ENCODE results near the gene RBM14. TPM values are rescaled to one million over a fixed set of nuclear protein-coding genes. Genes with fewer than 3 reads are reported as not detected.

The RBM14 gene
- total RNA-seq, 1 donor from 2014 or later = 23.5 TPM

DNA sequence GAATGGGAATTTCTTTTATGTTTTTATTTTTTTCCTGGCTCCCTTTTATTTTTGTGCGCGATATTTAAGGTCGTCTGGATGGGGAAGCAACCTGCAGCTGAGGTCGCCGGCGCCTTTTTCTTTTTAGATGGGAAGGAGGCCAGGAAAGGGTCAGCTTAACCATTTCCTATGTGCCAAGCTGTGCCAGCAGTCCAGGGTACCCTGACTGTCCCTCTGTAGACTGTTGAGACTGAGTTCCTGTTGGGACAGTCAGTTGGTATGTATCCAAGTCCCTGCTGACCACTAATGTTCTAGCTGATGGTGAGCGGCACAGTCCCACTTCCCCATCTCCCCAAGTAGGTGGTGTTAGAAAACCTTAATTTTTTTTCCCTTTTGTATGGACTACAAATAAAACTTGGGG, 10.5 kb downstream of the RBM14 start:
- H3K4me3 ChIP-seq (ENCODE audit: low read length in 3 of 3) = no peak overlapping the region
- peaks cover 52 to 72% (median 60%) of the 10 kb centered on the region in 3 donors for H3K36me3 ChIP-seq (ENCODE audit: control insufficient read depth in 3 of 3, insufficient read depth in 3 of 3, low read length in 3 of 3)
- H3K27ac ChIP-seq (ENCODE audit: low read depth, low read length) = no peak overlapping the region
- no peak overlapping the region for H3K9ac ChIP-seq (ENCODE audit: low read depth in 1 of 3, low read length in 3 of 3)
- H3K9me3 ChIP-seq (ENCODE audit: control insufficient read depth in 3 of 3, low read length in 3 of 3) = no peaks in the 10 kb centered on the region
- H3K4me1 ChIP-seq (ENCODE audit: control insufficient read depth in 3 of 3, insufficient read depth in 3 of 3, low read length in 3 of 3) = peaks cover 20 to 34% (median 29%) of the 10 kb centered on the region in 3 donors
- H3K27me3 ChIP-seq (ENCODE audit: control insufficient read depth in 3 of 3, insufficient read depth in 3 of 3, low read length in 3 of 3) = no peaks in the 10 kb centered on the region

GRCh38 chr11:66628061-66628603, 11.7 kb downstream of the RBM14 start:
- Histone ChIP-seq H3K4me1 (ENCODE audit: control insufficient read depth in 3 of 3, insufficient read depth in 3 of 3, low read length in 3 of 3) (peaks cover 11 to 28% (median 19%) of the 10 kb centered on the region in 3 donors), H3K4me3 (ENCODE audit: low read length in 3 of 3) (no peak overlapping the region), H3K9me3 (ENCODE audit: control insufficient read depth in 3 of 3, low read length in 3 of 3) (no peaks in the 10 kb centered on the region), H3K36me3 (ENCODE audit: control insufficient read depth in 3 of 3, insufficient read depth in 3 of 3, low read length in 3 of 3) (peaks cover 50 to 67% (median 60%) of the 10 kb centered on the region in 3 donors), H3K27ac (ENCODE audit: low read depth, low read length) (no peak overlapping the region), H3K9ac (ENCODE audit: low read depth in 1 of 3, low read length in 3 of 3) (no peak overlapping the region), H3K27me3 (ENCODE audit: control insufficient read depth in 3 of 3, insufficient read depth in 3 of 3, low read length in 3 of 3) (no peaks in the 10 kb centered on the region)

GRCh38 chr11:66629356-66629755, 12.9 kb downstream of the RBM14 start:
- Histone ChIP-seq H3K4me1 (ENCODE audit: control insufficient read depth in 3 of 3, insufficient read depth in 3 of 3, low read length in 3 of 3) (peaks cover 3 to 15% (median 7%) of the 10 kb centered on the region in 3 donors), H3K4me3 (ENCODE audit: low read length in 3 of 3) (no peak overlapping the region), H3K9ac (ENCODE audit: low read depth in 1 of 3, low read length in 3 of 3) (no peak overlapping the region), H3K27me3 (ENCODE audit: control insufficient read depth in 3 of 3, insufficient read depth in 3 of 3, low read length in 3 of 3) (no peaks in the 10 kb centered on the region), H3K27ac (ENCODE audit: low read depth, low read length) (no peak overlapping the region), H3K9me3 (ENCODE audit: control insufficient read depth in 3 of 3, low read length in 3 of 3) (no peaks in the 10 kb centered on the region), H3K36me3 (ENCODE audit: control insufficient read depth in 3 of 3, insufficient read depth in 3 of 3, low read length in 3 of 3) (peaks cover 41 to 56% (median 50%) of the 10 kb centered on the region in 3 donors)

- H3K4me3 ChIP-seq (ENCODE audit: low read length in 3 of 3) = no peak overlapping the region
- H3K9me3 ChIP-seq (ENCODE audit: control insufficient read depth in 3 of 3, low read length in 3 of 3) = no peaks in the 10 kb centered on the region
- H3K27me3 ChIP-seq (ENCODE audit: control insufficient read depth in 3 of 3, insufficient read depth in 3 of 3, low read length in 3 of 3) = no peaks in the 10 kb centered on the region
- peaks cover 17 to 31% (median 26%) of the 10 kb centered on the region in 3 donors for H3K36me3 ChIP-seq (ENCODE audit: control insufficient read depth in 3 of 3, insufficient read depth in 3 of 3, low read length in 3 of 3)
- H3K27ac ChIP-seq (ENCODE audit: low read depth, low read length) = no peak overlapping the region
- H3K9ac ChIP-seq (ENCODE audit: low read depth in 1 of 3, low read length in 3 of 3) = no peak overlapping the region
- H3K4me1 ChIP-seq (ENCODE audit: control insufficient read depth in 3 of 3, insufficient read depth in 3 of 3, low read length in 3 of 3) = peaks cover 3 to 12% (median 7%) of the 10 kb centered on the region in 3 donors
Measured at GRCh38 chr11:66631883-66632282, 15.5 kb downstream of the RBM14 start.

DNA sequence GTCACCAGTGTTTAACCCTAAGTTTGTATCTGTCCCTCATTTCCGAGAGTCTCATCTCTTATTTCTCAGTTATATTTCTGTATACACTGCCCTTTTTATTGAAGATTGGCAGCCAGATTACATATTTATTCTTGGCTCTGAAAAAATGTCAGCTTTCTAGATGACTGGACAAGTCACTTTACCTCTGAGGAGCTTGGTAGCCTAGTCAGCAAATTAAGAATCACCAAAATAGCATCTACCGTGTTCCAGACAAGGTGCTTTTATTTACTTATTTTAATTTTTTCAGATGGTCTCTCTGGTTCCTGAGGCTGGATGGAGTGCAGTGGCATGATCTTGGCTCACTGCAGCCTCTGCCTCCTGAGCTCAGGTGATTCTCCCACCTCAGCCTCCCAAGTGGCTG, 16.5 kb downstream of the RBM14 start:
- Histone ChIP-seq H3K36me3 (ENCODE audit: control insufficient read depth in 3 of 3, insufficient read depth in 3 of 3, low read length in 3 of 3) (peaks cover 8 to 21% (median 16%) of the 10 kb centered on the region in 3 donors), H3K27ac (ENCODE audit: low read depth, low read length) (no peak overlapping the region)

GRCh38 chr11:66636411-66636810, 20.0 kb downstream of the RBM14 start:
- Histone ChIP-seq H3K4me3 (ENCODE audit: low read length in 3 of 3) (no peak overlapping the region), H3K9ac (ENCODE audit: low read depth in 1 of 3, low read length in 3 of 3) (no peak overlapping the region), H3K27ac (ENCODE audit: low read depth, low read length) (no peak overlapping the region), H3K27me3 (ENCODE audit: control insufficient read depth in 3 of 3, insufficient read depth in 3 of 3, low read length in 3 of 3) (no peaks in the 10 kb centered on the region), H3K4me1 (ENCODE audit: control insufficient read depth in 3 of 3, insufficient read depth in 3 of 3, low read length in 3 of 3) (peaks cover 32 to 42% (median 41%) of the 10 kb centered on the region in 3 donors), H3K36me3 (ENCODE audit: control insufficient read depth in 3 of 3, insufficient read depth in 3 of 3, low read length in 3 of 3) (peaks cover 3 to 11% (median 7%) of the 10 kb centered on the region in 3 donors), H3K9me3 (ENCODE audit: control insufficient read depth in 3 of 3, low read length in 3 of 3) (no peaks in the 10 kb centered on the region)

More for the DNA sequence above, 16.5 kb downstream of the RBM14 start:
- peaks cover 10 to 16% (median 14%) of the 10 kb centered on the region in 3 donors for H3K4me1 ChIP-seq (ENCODE audit: control insufficient read depth in 3 of 3, insufficient read depth in 3 of 3, low read length in 3 of 3)
- no peaks in the 10 kb centered on the region for H3K9me3 ChIP-seq (ENCODE audit: control insufficient read depth in 3 of 3, low read length in 3 of 3)
- no peak overlapping the region for H3K4me3 ChIP-seq (ENCODE audit: low read length in 3 of 3)
- H3K27me3 ChIP-seq (ENCODE audit: control insufficient read depth in 3 of 3, insufficient read depth in 3 of 3, low read length in 3 of 3) = no peaks in the 10 kb centered on the region
- no peak overlapping the region for H3K9ac ChIP-seq (ENCODE audit: low read depth in 1 of 3, low read length in 3 of 3)

GRCh38 chr11:66637557-66638176, 21.2 kb downstream of the RBM14 start:
- H3K36me3 ChIP-seq (ENCODE audit: control insufficient read depth in 3 of 3, insufficient read depth in 3 of 3, low read length in 3 of 3) = peaks cover 3 to 13% (median 9%) of the 10 kb centered on the region in 3 donors
- no peaks in the 10 kb centered on the region for H3K27me3 ChIP-seq (ENCODE audit: control insufficient read depth in 3 of 3, insufficient read depth in 3 of 3, low read length in 3 of 3)
- peak overlapping the region; percentile 80 to 85 (median 84) for H3K4me3 ChIP-seq (ENCODE audit: low read length in 3 of 3)
- H3K4me1 ChIP-seq (ENCODE audit: control insufficient read depth in 3 of 3, insufficient read depth in 3 of 3, low read length in 3 of 3) = peaks cover 44 to 48% (median 48%) of the 10 kb centered on the region in 3 donors
- peak overlapping the region; percentile 81 to 90 (median 89) for H3K9ac ChIP-seq (ENCODE audit: low read depth in 1 of 3, low read length in 3 of 3)
- H3K27ac ChIP-seq (ENCODE audit: low read depth, low read length) = peak overlapping the region; percentile 79
- no peaks in the 10 kb centered on the region for H3K9me3 ChIP-seq (ENCODE audit: control insufficient read depth in 3 of 3, low read length in 3 of 3)

DNA sequence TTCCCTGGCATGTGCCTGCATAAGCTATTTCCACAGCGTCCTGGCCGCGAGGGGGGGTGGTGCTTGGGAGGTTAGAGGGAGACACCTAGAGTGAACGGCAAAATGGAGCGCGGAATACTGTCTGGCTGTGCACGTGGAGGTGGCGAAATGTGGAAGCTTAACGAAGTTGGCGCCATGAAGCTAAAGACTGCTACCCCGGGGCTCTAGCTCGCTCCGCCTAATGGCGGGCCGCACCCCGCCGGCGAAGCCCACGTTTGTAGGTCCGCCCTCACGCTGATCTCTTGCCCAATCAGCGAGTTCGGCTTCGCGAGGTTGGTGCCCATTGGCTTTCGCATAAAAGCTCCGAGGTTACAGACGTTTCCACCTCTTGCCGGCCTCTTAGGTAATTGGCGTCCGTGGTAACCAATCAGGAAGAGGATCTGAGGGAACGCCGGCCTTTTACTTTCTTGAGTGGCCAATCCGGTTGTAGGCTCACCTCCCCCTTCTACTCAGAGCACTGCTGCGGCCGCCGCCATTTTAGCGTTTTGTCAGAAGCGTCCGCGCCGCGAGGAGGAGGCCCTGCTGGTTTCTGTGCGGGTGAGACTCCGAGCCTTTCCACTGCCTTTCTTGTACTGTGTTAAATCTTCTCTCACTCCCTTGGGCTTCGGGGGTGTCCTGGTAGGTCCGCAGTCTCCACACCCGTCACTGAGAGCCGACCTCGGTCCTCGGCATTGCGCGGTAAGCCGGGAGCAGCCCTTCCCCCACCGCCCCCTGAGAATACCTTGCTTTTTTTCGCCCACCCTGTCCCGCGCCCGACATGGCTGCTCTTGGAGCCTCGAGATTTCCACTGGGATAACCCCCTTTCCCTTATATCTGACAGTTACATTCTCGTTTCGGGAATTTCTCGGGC, 22.0 kb downstream of the RBM14 start, which contains the start of gene RBM4:
Gene RBM4, plus strand, starts transcription at position 527 of the 889 bp plus-strand sequence. CDS start 1,009 bp downstream, outside the sequence.
- H3K4me1 ChIP-seq (ENCODE audit: control insufficient read depth in 3 of 3, insufficient read depth in 3 of 3, low read length in 3 of 3) = peaks cover 50 to 56% (median 55%) of the 10 kb centered on the region in 3 donors
- peak within 1 kb of the TSS; percentile 95 to 97 (median 96) for H3K9ac ChIP-seq (ENCODE audit: low read depth in 1 of 3, low read length in 3 of 3)
- peak within 1 kb of the TSS; percentile 96 for H3K27ac ChIP-seq (ENCODE audit: low read depth, low read length)
- H3K4me3 ChIP-seq (ENCODE audit: low read length in 3 of 3) = peak within 1 kb of the TSS; percentile 93 to 99 (median 96)
- no peaks in the 10 kb centered on the region for H3K27me3 ChIP-seq (ENCODE audit: control insufficient read depth in 3 of 3, insufficient read depth in 3 of 3, low read length in 3 of 3)
- H3K9me3 ChIP-seq (ENCODE audit: control insufficient read depth in 3 of 3, low read length in 3 of 3) = no peaks in the 10 kb centered on the region
- H3K36me3 ChIP-seq (ENCODE audit: control insufficient read depth in 3 of 3, insufficient read depth in 3 of 3, low read length in 3 of 3) = peaks cover 5 to 18% (median 14%) of the 10 kb centered on the region in 3 donors

DNA sequence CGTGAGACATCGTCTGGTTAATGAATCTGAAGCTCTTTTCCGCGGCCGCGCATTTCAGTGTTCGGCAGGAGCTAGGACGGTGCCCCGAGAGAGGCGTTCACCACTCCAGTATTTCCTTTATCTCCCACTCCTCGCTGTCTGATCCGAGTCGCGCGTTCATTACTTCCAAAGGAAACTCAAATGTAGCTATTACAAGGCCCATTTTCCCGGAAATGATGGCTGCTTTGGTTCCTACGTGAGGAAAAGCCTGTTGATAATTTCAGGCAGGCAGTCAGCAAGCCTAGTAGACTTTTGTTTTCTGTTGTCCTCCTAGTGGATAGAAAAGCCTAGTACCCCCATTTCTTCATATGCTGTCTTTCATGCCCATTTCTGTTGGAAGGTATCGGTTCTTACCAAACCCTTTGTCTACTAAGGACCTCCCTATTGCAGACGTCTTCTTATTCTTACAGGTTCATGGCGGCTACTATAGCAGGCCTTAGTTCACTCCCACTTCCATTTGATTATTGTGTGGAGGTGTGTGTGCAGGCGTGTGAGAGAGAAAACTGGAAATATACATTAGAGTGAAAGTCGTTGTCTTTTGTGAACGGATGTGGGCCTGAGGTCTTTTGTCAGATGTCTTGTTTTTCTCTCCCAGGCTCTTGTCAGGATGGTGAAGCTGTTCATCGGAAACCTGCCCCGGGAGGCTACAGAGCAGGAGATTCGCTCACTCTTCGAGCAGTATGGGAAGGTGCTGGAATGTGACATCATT, 22.8 kb downstream of the RBM14 start:
- Histone ChIP-seq H3K27me3 (ENCODE audit: control insufficient read depth in 3 of 3, insufficient read depth in 3 of 3, low read length in 3 of 3) (no peaks in the 10 kb centered on the region), H3K9me3 (ENCODE audit: control insufficient read depth in 3 of 3, low read length in 3 of 3) (no peaks in the 10 kb centered on the region), H3K27ac (ENCODE audit: low read depth, low read length) (peak overlapping the region; percentile 96), H3K4me1 (ENCODE audit: control insufficient read depth in 3 of 3, insufficient read depth in 3 of 3, low read length in 3 of 3) (peaks cover 59 to 64% (median 63%) of the 10 kb centered on the region in 3 donors), H3K36me3 (ENCODE audit: control insufficient read depth in 3 of 3, insufficient read depth in 3 of 3, low read length in 3 of 3) (peaks cover 12 to 26% (median 22%) of the 10 kb centered on the region in 3 donors), H3K9ac (ENCODE audit: low read depth in 1 of 3, low read length in 3 of 3) (peak overlapping the region; percentile 95 to 97 (median 96)), H3K4me3 (ENCODE audit: low read length in 3 of 3) (peak overlapping the region; percentile 93 to 99 (median 96))

All from skeletal muscle tissue (tissue), 4 donors.